SIG-M5 (cell line): ENCODE measurements around the gene LYST.
"Not testable (repeated sequence)": the region's sequence is repeated elsewhere in the genome, so short reads cannot be mapped to it uniquely, and the experiment has no call there.

Experiments used
- DNase-seq: peaks from one replicate; lab custom pipeline; 2025; lab: John Stamatoyannopoulos, UW

The LYST gene

GRCh38 chr1:235817101-235817728, 49.5 kb downstream of the LYST start:
- DNase-seq: no peak

- DNase-seq: no peak
Measured at GRCh38 chr1:235809688-235810397, 56.9 kb downstream of the LYST start.

- DNase-seq: no peak
Measured at GRCh38 chr1:235808223-235808622, 58.5 kb downstream of the LYST start.

- DNase-seq: no peak
Measured at GRCh38 chr1:235806123-235806522, 60.6 kb downstream of the LYST start.

GRCh38 chr1:235802573-235803346, 63.9 kb downstream of the LYST start:
- DNase-seq: no peak

GRCh38 chr1:235799264-235799663, 67.4 kb downstream of the LYST start:
- no peak for DNase-seq

GRCh38 chr1:235791532-235792060, 75.1 kb downstream of the LYST start:
- DNase-seq: no peak

- no peak for DNase-seq
Measured at GRCh38 chr1:235790123-235790522, 76.6 kb downstream of the LYST start.

- not testable (repeated sequence) for DNase-seq
Measured at GRCh38 chr1:235786227-235786898, 80.3 kb downstream of the LYST start.

- no peak for DNase-seq
Measured at GRCh38 chr1:235784950-235785349, 81.8 kb downstream of the LYST start.

GRCh38 chr1:235783148-235783776, 83.4 kb downstream of the LYST start:
- no peak for DNase-seq

- no peak for DNase-seq
Measured at GRCh38 chr1:235782601-235783000, 84.1 kb downstream of the LYST start.

- DNase-seq: no peak
Measured at GRCh38 chr1:235781807-235782206, 84.9 kb downstream of the LYST start.

GRCh38 chr1:235779770-235780169, 86.9 kb downstream of the LYST start:
- no peak for DNase-seq

- no peak for DNase-seq
Measured at GRCh38 chr1:235776396-235776795, 90.3 kb downstream of the LYST start.

GRCh38 chr1:235775246-235775860, 91.4 kb downstream of the LYST start:
- DNase-seq: no peak

- DNase-seq: no peak
Measured at GRCh38 chr1:235767795-235768194, 98.9 kb downstream of the LYST start.

- DNase-seq: no peak
Measured at GRCh38 chr1:235766794-235767285, 99.9 kb downstream of the LYST start.

- no peak for DNase-seq
Measured at GRCh38 chr1:235763962-235764361, 102.7 kb downstream of the LYST start.

- no peak for DNase-seq
Measured at GRCh38 chr1:235759336-235759735, 107.4 kb downstream of the LYST start.

GRCh38 chr1:235758931-235759330, 107.8 kb downstream of the LYST start:
- DNase-seq: no peak
